Uterus (tissue), 2 donors: ENCODE results near the gene GPR158.

Experiments used
- POLR2A ChIP-seq, 2 donors: fragments of 450-650 bp; IDR thresholded peaks; one replicate each; pipeline ENCODE4 v1.6.1; 2016; ENCODE audit warnings: antibody characterized with exemption in 2 of 2, mild to moderate bottlenecking in 1 of 2, moderate library complexity in 1 of 2
- TF ChIP-seq, protein P1 (sequence below), 4 experiments: fragments of 200-600 bp in 2 of 4; fragments of 450-650 bp in 2 of 4; sonication (generic) in 2 of 4; IDR thresholded peaks; one replicate each; pipeline ENCODE4 v1.5.1; 2016 to 2019; ENCODE audit warnings: antibody characterized with exemption in 4 of 4, mild to moderate bottlenecking in 2 of 4, moderate library complexity in 1 of 4

GRCh38 chr10:25615926-25616325 lies 441.1 kb downstream of the GPR158 start:
- TF ChIP-seq, protein P1, sequence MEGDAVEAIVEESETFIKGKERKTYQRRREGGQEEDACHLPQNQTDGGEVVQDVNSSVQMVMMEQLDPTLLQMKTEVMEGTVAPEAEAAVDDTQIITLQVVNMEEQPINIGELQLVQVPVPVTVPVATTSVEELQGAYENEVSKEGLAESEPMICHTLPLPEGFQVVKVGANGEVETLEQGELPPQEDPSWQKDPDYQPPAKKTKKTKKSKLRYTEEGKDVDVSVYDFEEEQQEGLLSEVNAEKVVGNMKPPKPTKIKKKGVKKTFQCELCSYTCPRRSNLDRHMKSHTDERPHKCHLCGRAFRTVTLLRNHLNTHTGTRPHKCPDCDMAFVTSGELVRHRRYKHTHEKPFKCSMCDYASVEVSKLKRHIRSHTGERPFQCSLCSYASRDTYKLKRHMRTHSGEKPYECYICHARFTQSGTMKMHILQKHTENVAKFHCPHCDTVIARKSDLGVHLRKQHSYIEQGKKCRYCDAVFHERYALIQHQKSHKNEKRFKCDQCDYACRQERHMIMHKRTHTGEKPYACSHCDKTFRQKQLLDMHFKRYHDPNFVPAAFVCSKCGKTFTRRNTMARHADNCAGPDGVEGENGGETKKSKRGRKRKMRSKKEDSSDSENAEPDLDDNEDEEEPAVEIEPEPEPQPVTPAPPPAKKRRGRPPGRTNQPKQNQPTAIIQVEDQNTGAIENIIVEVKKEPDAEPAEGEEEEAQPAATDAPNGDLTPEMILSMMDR (IDR thresholded peaks at IDR 0.05): no peak
- TF ChIP-seq POLR2A (IDR thresholded peaks at IDR 0.05): no peak
